ENCODE results near the gene SLC48A1. TPM values are rescaled to one million over a fixed set of nuclear protein-coding genes. Genes with fewer than 3 reads are reported as not detected.

Gene SLC48A1
- total and polyA plus RNA-seq, 3 donors from 2014 or later: 21.0 to 32.0 (median 25.5) TPM

DNA sequence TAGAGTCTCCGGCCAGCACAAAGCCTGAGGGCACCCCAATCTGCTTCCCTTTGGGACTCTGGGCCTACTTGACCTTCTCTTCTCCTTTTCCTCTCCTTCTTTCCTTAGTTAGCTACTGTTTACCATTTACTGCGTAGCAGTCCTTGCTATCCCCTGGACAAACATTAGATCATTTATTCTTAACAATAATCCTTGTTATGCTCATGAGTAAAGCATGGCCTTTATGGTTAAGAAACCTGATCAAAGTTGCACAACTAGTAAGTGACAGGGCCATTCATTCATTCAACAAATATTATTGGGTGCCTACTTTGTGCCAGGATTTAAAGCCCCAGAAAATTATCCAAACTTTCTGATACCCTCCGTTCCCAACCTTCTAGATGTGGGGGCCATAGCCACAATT, 49.8 kb downstream of the SLC48A1 start:
- DNase-seq: no peak
- WGBS, 2 donors: 71 to 78% methylated on average over 3 of the region's 3 CpGs
- intact Hi-C loops (cut with DNase I; ENCODE audit: low total_unique reads): no loop called here
- peak overlapping the region; percentile 57 to 96 for H3K27ac ChIP-seq
- TF ChIP-seq CTCF (IDR thresholded peaks at IDR 0.05) (no peak), POLR2A (IDR thresholded peaks at IDR 0.05) (no peak)
- no peaks in the 10 kb centered on the region for H3K36me3 ChIP-seq (ENCODE audit: low read depth, missing control alignments)
- H3K4me1 ChIP-seq: peaks cover 48% of the 10 kb centered on the region
- H3K4me3 ChIP-seq: no peak overlapping the region
- no peaks in the 10 kb centered on the region for H3K27me3 ChIP-seq
- no peaks in the 10 kb centered on the region for H3K9me3 ChIP-seq

GRCh38 chr12:47823422-47824086, 50.5 kb downstream of the SLC48A1 start:
- H3K36me3 ChIP-seq (ENCODE audit: low read depth, missing control alignments): no peaks in the 10 kb centered on the region
- intact Hi-C loops (cut with DNase I; ENCODE audit: low total_unique reads): no loop called here
- H3K27ac ChIP-seq: peak overlapping the region in 1 of 2 donors; percentile 96
- no peak for DNase-seq
- H3K4me3 ChIP-seq: no peak overlapping the region
- H3K9me3 ChIP-seq: no peaks in the 10 kb centered on the region
- peaks cover 50% of the 10 kb centered on the region for H3K4me1 ChIP-seq
- WGBS, 2 donors: 67 to 76% methylated on average over 4 to 5 of the region's 5 CpGs
- H3K27me3 ChIP-seq: no peaks in the 10 kb centered on the region
- no peak for TF ChIP-seq POLR2A (IDR thresholded peaks at IDR 0.05)
- no peak for TF ChIP-seq CTCF (IDR thresholded peaks at IDR 0.05)

GRCh38 chr12:47824198-47824597, 51.2 kb downstream of the SLC48A1 start:
- no peak for DNase-seq
- H3K27ac ChIP-seq: peak overlapping the region in 1 of 2 donors; percentile 33
- TF ChIP-seq POLR2A (IDR thresholded peaks at IDR 0.05) (no peak), CTCF (IDR thresholded peaks at IDR 0.05) (no peak)
- H3K4me3 ChIP-seq: no peak overlapping the region
- H3K27me3 ChIP-seq: no peaks in the 10 kb centered on the region
- no peaks in the 10 kb centered on the region for H3K9me3 ChIP-seq
- peaks cover 52% of the 10 kb centered on the region for H3K4me1 ChIP-seq
- 84 to 91% methylated on average over 2 of the region's 2 CpGs for WGBS, 2 donors
- intact Hi-C loops (cut with DNase I; ENCODE audit: low total_unique reads): no loop called here
- H3K36me3 ChIP-seq (ENCODE audit: low read depth, missing control alignments): no peaks in the 10 kb centered on the region

- Histone ChIP-seq H3K4me1 (peaks cover 57% of the 10 kb centered on the region), H3K27me3 (no peaks in the 10 kb centered on the region), H3K9me3 (no peaks in the 10 kb centered on the region), H3K27ac (peak overlapping the region in 1 of 2 donors; percentile 33), H3K36me3 (ENCODE audit: low read depth, missing control alignments) (no peaks in the 10 kb centered on the region), H3K4me3 (no peak overlapping the region)
- DNase-seq: no peak
- intact Hi-C loops (cut with DNase I; ENCODE audit: low total_unique reads): no loop called here
- no peak for TF ChIP-seq CTCF (IDR thresholded peaks at IDR 0.05)
- no peak for TF ChIP-seq POLR2A (IDR thresholded peaks at IDR 0.05)
- 79 to 83% methylated on average over 3 of the region's 3 CpGs for WGBS, 2 donors
Observed at GRCh38 chr12:47824635-47825034, 51.6 kb downstream of the SLC48A1 start.

- H3K27ac ChIP-seq: no peak overlapping the region
- intact Hi-C loops (cut with DNase I; ENCODE audit: low total_unique reads): no loop called here
- TF ChIP-seq CTCF (IDR thresholded peaks at IDR 0.05) (no peak), POLR2A (IDR thresholded peaks at IDR 0.05) (no peak)
- peaks cover 58% of the 10 kb centered on the region for H3K4me1 ChIP-seq
- H3K9me3 ChIP-seq: no peaks in the 10 kb centered on the region
- 71 to 76% methylated on average over 6 of the region's 6 CpGs for WGBS, 2 donors
- H3K27me3 ChIP-seq: no peaks in the 10 kb centered on the region
- no peaks in the 10 kb centered on the region for H3K36me3 ChIP-seq (ENCODE audit: low read depth, missing control alignments)
- no peak overlapping the region for H3K4me3 ChIP-seq
- DNase-seq: peak; percentile 54
Observed at GRCh38 chr12:47825173-47825639, 52.2 kb downstream of the SLC48A1 start.
